ENCODE data around the gene ZCCHC7. TPM values are rescaled to one million over a fixed set of nuclear protein-coding genes. Genes with fewer than 3 reads are reported as not detected.
A peak's percentile ranks its signal among the peaks of the same experiment; 100 is the strongest.

ZCCHC7 gene
- total RNA-seq, 1 experiment from 2014 or later: 41.7 TPM

GRCh38 chr9:37206121-37206620 is 85.8 kb downstream of the ZCCHC7 start:
- CTCF ChIA-PET: no interaction called here
- no peaks in the 10 kb centered on the region for H3K9me3 Mint-ChIP-seq (ENCODE audit: unreplicated experiment)
- POLR2A ChIA-PET: interaction anchor here (0.7 kb wide), 1 partner anchor 11 kb away, joined by 3 read pairs; no protein-coding TSS in a partner anchor

GRCh38 chr9:37209431-37210386 is 89.3 kb downstream of the ZCCHC7 start:
- ChIA-PET CTCF (no interaction called here), POLR2A (no interaction called here)
- H3K27ac Mint-ChIP-seq (ENCODE audit: low read depth, unreplicated experiment): peak overlapping the region; percentile 69
- no peak for TF ChIP-seq CTCF (IDR thresholded peaks at IDR 0.05; ENCODE audit: unreplicated experiment)
- intact Hi-C loops (cut with micrococcal nuclease): loop anchor here (5.0 kb wide), 1 partner anchor 87 kb away; the partner anchor contains the start of gene ZCCHC7
- H3K4me1 Mint-ChIP-seq (ENCODE audit: insufficient read depth, unreplicated experiment): no peaks in the 10 kb centered on the region
- DNase-seq (ENCODE audit: unreplicated experiment): no peak
- no peaks in the 10 kb centered on the region for H3K9me3 Mint-ChIP-seq (ENCODE audit: unreplicated experiment)
- peaks cover 22% of the 10 kb centered on the region for H3K36me3 Mint-ChIP-seq (ENCODE audit: insufficient read depth, unreplicated experiment)
- no peaks in the 10 kb centered on the region for H3K27me3 Mint-ChIP-seq (ENCODE audit: insufficient read depth, unreplicated experiment)
- no peak overlapping the region for H3K4me3 Mint-ChIP-seq (ENCODE audit: unreplicated experiment)
- no TSS peak for BruUV-seq (replicated peaks)

More at GRCh38 chr9:37206121-37206620, 85.8 kb downstream of the ZCCHC7 start:
- no peak overlapping the region for H3K4me3 Mint-ChIP-seq (ENCODE audit: unreplicated experiment)
- TF ChIP-seq CTCF (IDR thresholded peaks at IDR 0.05; ENCODE audit: unreplicated experiment): no peak
- H3K36me3 Mint-ChIP-seq (ENCODE audit: insufficient read depth, unreplicated experiment): peaks cover 31% of the 10 kb centered on the region
- no peak for DNase-seq (ENCODE audit: unreplicated experiment)
- H3K27me3 Mint-ChIP-seq (ENCODE audit: insufficient read depth, unreplicated experiment): no peaks in the 10 kb centered on the region
- H3K4me1 Mint-ChIP-seq (ENCODE audit: insufficient read depth, unreplicated experiment): no peaks in the 10 kb centered on the region
- H3K27ac Mint-ChIP-seq (ENCODE audit: low read depth, unreplicated experiment): no peak overlapping the region
- no TSS peak for BruUV-seq (replicated peaks)
- intact Hi-C loops (cut with micrococcal nuclease): no loop called here

GRCh38 chr9:37210737-37211523 is 90.6 kb downstream of the ZCCHC7 start:
- no TSS peak for BruUV-seq (replicated peaks)
- no peaks in the 10 kb centered on the region for H3K27me3 Mint-ChIP-seq (ENCODE audit: insufficient read depth, unreplicated experiment)
- no peak overlapping the region for H3K4me3 Mint-ChIP-seq (ENCODE audit: unreplicated experiment)
- H3K9me3 Mint-ChIP-seq (ENCODE audit: unreplicated experiment): no peaks in the 10 kb centered on the region
- CTCF ChIA-PET: no interaction called here
- DNase-seq (ENCODE audit: unreplicated experiment): no peak
- POLR2A ChIA-PET: interaction anchor here (0.9 to 4.3 kb wide), 3 partner anchors 10 to 91 kb away, joined by 3 to 14 read pairs (median 6); partner anchors contain the start of gene ZCCHC7
- peaks cover 22% of the 10 kb centered on the region for H3K36me3 Mint-ChIP-seq (ENCODE audit: insufficient read depth, unreplicated experiment)
- TF ChIP-seq CTCF (IDR thresholded peaks at IDR 0.05; ENCODE audit: unreplicated experiment): no peak
- H3K27ac Mint-ChIP-seq (ENCODE audit: low read depth, unreplicated experiment): peak overlapping the region; percentile 69
- H3K4me1 Mint-ChIP-seq (ENCODE audit: insufficient read depth, unreplicated experiment): no peaks in the 10 kb centered on the region
- intact Hi-C loops (cut with micrococcal nuclease): loop anchor here (5.0 kb wide), 1 partner anchor 89 kb away; the partner anchor contains the start of gene ZCCHC7
